ENCODE data around the gene ZBTB9.

DNA sequence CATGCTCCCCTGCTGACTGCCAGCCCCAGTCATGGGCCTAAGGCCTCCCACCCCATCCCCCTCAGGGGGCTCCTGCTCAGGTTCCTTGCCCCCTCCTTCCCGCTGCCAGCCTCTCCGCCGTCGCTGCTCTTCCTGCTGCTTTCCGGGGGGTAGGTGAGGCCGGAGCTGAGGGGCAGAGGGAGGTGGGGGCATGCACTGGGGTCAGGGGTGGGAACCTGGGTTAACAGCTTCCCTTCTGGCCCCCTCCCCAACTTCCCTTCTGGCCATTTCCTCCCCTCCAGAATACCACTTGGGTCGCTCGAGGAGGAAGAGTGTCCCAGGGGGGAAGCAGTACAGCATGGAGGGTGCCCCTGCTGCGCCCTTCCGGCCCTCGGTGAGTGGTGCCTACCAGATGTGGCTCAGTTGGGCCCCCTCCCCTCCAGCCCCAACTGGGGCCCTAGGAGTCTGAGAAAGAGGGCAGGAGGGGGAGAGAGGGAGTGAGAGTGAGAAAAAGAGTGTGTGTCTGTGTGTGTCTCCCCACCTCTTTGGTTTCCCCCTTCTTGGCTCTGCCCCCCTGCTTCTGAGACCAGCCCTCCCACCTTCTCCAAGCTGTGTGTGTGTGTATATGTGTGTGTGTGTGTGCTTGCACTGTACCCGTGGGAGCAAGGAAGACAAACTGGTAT, 22.4 kb upstream of the ZBTB9 start:
- TF ChIP-seq CTCF (conservative IDR thresholded peaks at IDR 0.05; ENCODE audit: low read depth, low read length) (no peak), EZH2 (IDR thresholded peaks at IDR 0.05; ENCODE audit: borderline replicate concordance, low read depth, low read length, poor library complexity, severe bottlenecking) (no peak)
